Adrenal gland (tissue), 12 donors: ENCODE data around the gene ISOC1. TPM values are rescaled to one million over a fixed set of nuclear protein-coding genes. Genes with fewer than 3 reads are reported as not detected.

ENCODE experiments used
- DNase-seq, 7 donors: peaks; one replicate each; pipeline ENCODE4 v3.0.0-alpha.2; 2019 to 2020
- H3K27ac ChIP-seq, 5 donors: fragments of 200-600 bp; sonication (generic) in 4 of 5; 1 replicate in 3 of 5; 2 replicates in 2 of 5; pipeline versions ENCODE4 v1.5.1 to v1.8.0; 2016 to 2020; ENCODE audit warnings: mild to moderate bottlenecking in 1 of 5
- H3K27me3 ChIP-seq: fragments of 200-600 bp; 2 replicates; pipeline ENCODE4 v1.8.0; 2021
- H3K36me3 ChIP-seq, 2 donors: fragments of 200-600 bp; replicated peaks in 1 of 2; 1 replicate in 1 of 2; 2 replicates in 1 of 2; pipeline versions ENCODE4 v1.5.1 to v1.8.0; 2018 to 2022
- H3K4me1 ChIP-seq, 2 donors: fragments of 200-600 bp; replicated peaks in 1 of 2; 1 replicate in 1 of 2; 2 replicates in 1 of 2; pipeline versions ENCODE4 v1.5.1 to v1.8.0; 2018 to 2021
- H3K4me3 ChIP-seq, 4 donors: fragments of 200-600 bp; sonication (generic) in 3 of 4; one replicate each; pipeline ENCODE4 v1.5.1; 2016 to 2018
- H3K9me3 ChIP-seq, 3 donors: fragments of 200-600 bp; sonication (generic) in 1 of 3; replicated peaks in 1 of 3; 1 replicate in 2 of 3; 2 replicates in 1 of 3; pipeline versions ENCODE4 v1.5.1 to v1.8.0; 2016 to 2021
- CTCF ChIP-seq, 6 experiments: fragments of 450-650 bp in 4 of 6; fragments of 200-600 bp in 2 of 6; sonication (generic) in 1 of 6; IDR thresholded peaks; 1 replicate in 5 of 6; 2 replicates in 1 of 6; pipeline versions ENCODE4 v1.5.1 to v1.8.0; 2016 to 2021; ENCODE audit warnings: antibody characterized with exemption in 6 of 6, mild to moderate bottlenecking in 2 of 6, moderate library complexity in 1 of 6
- POLR2A ChIP-seq, 2 donors: fragments of 450-650 bp; IDR thresholded peaks; one replicate each; pipeline ENCODE4 v1.6.1; 2017; ENCODE audit warnings: antibody characterized with exemption in 2 of 2, mild to moderate bottlenecking in 2 of 2, moderate library complexity in 1 of 2
- WGBS, 4 donors: extraction: QIAGEN DNeasy Blood & Tissue Kit in 2 of 4; methylation state at CpG; one replicate each; pipeline versions ENCODE4 v1.1.5 to v1.1.7; 2013 to 2017; 5-methylcytosine and 5-hydroxymethylcytosine counted together
- intact Hi-C, 2 donors: fragments of 100-400 bp; cut with DNase I; formaldehyde crosslinking; loops; one replicate each; pipeline versions ENCODE4 v1.14.1 to v1.15.0; 2022 to 2023
- polyA plus RNA-seq, 3 donors: library from polyadenylated mRNA; stranded (reverse); fragments of 200-250 nt in 2 of 3; fragments of 350-450 nt in 1 of 3; fragmentation: Illumina TruSeq in 1 of 3; extraction: RNeasy Lipid Tissue Mini Kit (QIAGEN cat#74804) in 1 of 3; gene quantifications; one replicate each; pipeline ENCODE4 v1.2.3, GENCODE V29; 2013 to 2014
- total RNA-seq, 9 donors: library from RNA; depleted of rRNA in 4 of 9; stranded (reverse); fragments of >200 nt in 4 of 9; fragments of 120-200 nt in 1 of 9; fragmentation: NEBNext Ultra II Directional in 1 of 9; extraction: Animal tissue kit (Norgen Biotek cat#: 25700) in 1 of 9; gene quantifications; one replicate each; pipeline versions ENCODE4 v1.1.0 to v1.2.4, GENCODE V29; 2013 to 2023
- donor health status: healthy with polysubstance abuse.
- donor health status: Bipolar disorder and iron deficiency.
- donor health status: DM: yes; HTN: yes; CAD: no.
- donor health status: DM: no; HTN: no; CAD: no.
- donor health status: DM: no; HTN: no; CAD: no.
- donor health status: DM: yes; HTN: yes; CAD: no.

The ISOC1 gene
- total and polyA plus RNA-seq, 12 donors, result 7.6 to 56.6 (median 34.6) TPM

- no peaks in the 10 kb centered on the region for H3K27me3 ChIP-seq
- H3K9me3 ChIP-seq, result peaks cover 0 to 4% (median 0%) of the 10 kb centered on the region in 3 donors
- no peaks in the 10 kb centered on the region for H3K4me1 ChIP-seq
- DNase-seq, result no peak
- no peak overlapping the region for H3K27ac ChIP-seq
- intact Hi-C loops, result no loop called here
- WGBS, 4 donors, result 52 to 62% (median 55%) methylated on average over 2 of the region's 2 CpGs
- H3K4me3 ChIP-seq, result no peak overlapping the region
- TF ChIP-seq CTCF (IDR thresholded peaks at IDR 0.05) (no peak), POLR2A (IDR thresholded peaks at IDR 0.05) (no peak)
- no peaks in the 10 kb centered on the region for H3K36me3 ChIP-seq
These were observed 45.3 kb upstream of the ISOC1 start for GRCh38 chr5:129049126-129049799.

- no peak overlapping the region for H3K27ac ChIP-seq
- WGBS, 4 donors, result 54 to 65% (median 59%) methylated on average over 4 of the region's 4 CpGs
- no peak overlapping the region for H3K4me3 ChIP-seq
- H3K4me1 ChIP-seq, result no peaks in the 10 kb centered on the region
- DNase-seq, result no peak
- H3K9me3 ChIP-seq, result no peaks in the 10 kb centered on the region
- H3K36me3 ChIP-seq, result no peaks in the 10 kb centered on the region
- no peaks in the 10 kb centered on the region for H3K27me3 ChIP-seq
- TF ChIP-seq POLR2A (IDR thresholded peaks at IDR 0.05) (no peak), CTCF (IDR thresholded peaks at IDR 0.05) (no peak)
- intact Hi-C loops, result loop anchor here in 1 of 2 donors (10.0 kb wide), 1 partner anchor 146 kb away; no protein-coding TSS in a partner anchor
These were observed 43.3 kb upstream of the ISOC1 start for GRCh38 chr5:129051283-129051682.

GRCh38 chr5:129053438-129053837, 41.1 kb upstream of the ISOC1 start:
- no peak for DNase-seq
- no peak overlapping the region for H3K4me3 ChIP-seq
- TF ChIP-seq POLR2A (IDR thresholded peaks at IDR 0.05), result no peak
- peak in 4 of 6 experiments; percentile 10 to 30 (median 20) for TF ChIP-seq CTCF (IDR thresholded peaks at IDR 0.05)
- no peaks in the 10 kb centered on the region for H3K4me1 ChIP-seq
- no peak overlapping the region for H3K27ac ChIP-seq
- intact Hi-C loops, result loop anchor here in 1 of 2 donors (10.0 kb wide), 1 partner anchor 149 kb away; no protein-coding TSS in a partner anchor
- H3K36me3 ChIP-seq, result no peaks in the 10 kb centered on the region
- H3K9me3 ChIP-seq, result no peaks in the 10 kb centered on the region
- no peaks in the 10 kb centered on the region for H3K27me3 ChIP-seq

GRCh38 chr5:129057329-129057728, 37.2 kb upstream of the ISOC1 start:
- TF ChIP-seq POLR2A (IDR thresholded peaks at IDR 0.05) (no peak), CTCF (IDR thresholded peaks at IDR 0.05) (no peak)
- intact Hi-C loops, result loop anchor here in 1 of 2 donors (10.0 kb wide), 1 partner anchor 153 kb away; no protein-coding TSS in a partner anchor

More at GRCh38 chr5:129057329-129057728, 37.2 kb upstream of the ISOC1 start:
- DNase-seq, result no peak
- Histone ChIP-seq H3K27me3 (no peaks in the 10 kb centered on the region), H3K36me3 (no peaks in the 10 kb centered on the region), H3K27ac (no peak overlapping the region), H3K9me3 (no peaks in the 10 kb centered on the region), H3K4me3 (no peak overlapping the region), H3K4me1 (no peaks in the 10 kb centered on the region)
- 84 to 92% (median 88%) methylated on average over 3 of the region's 3 CpGs for WGBS, 4 donors
